Sigmoid colon (tissue), 4 donors: ENCODE data around the gene DPP6.

Source experiments
- CTCF ChIP-seq, 4 experiments: fragments of 450-650 bp in 3 of 4; fragments of 200-600 bp in 1 of 4; IDR thresholded peaks; one replicate each; pipeline ENCODE4 v1.5.1; 2016 to 2019; ENCODE audit warnings: antibody characterized with exemption in 4 of 4, mild to moderate bottlenecking in 3 of 4, moderate library complexity in 2 of 4
- EP300 ChIP-seq, 4 donors: sonication (generic); formaldehyde crosslinking; IDR thresholded peaks; one replicate each; pipeline ENCODE4 v1.6.1; 2017; ENCODE audit warnings: antibody characterized with exemption in 4 of 4
- POLR2A ChIP-seq, 2 donors: fragments of 450-650 bp; IDR thresholded peaks; one replicate each; pipeline ENCODE4 v1.6.1; 2016; ENCODE audit warnings: antibody characterized with exemption in 2 of 2, mild to moderate bottlenecking in 2 of 2, moderate library complexity in 2 of 2
- POLR2AphosphoS5 ChIP-seq, 4 donors: sonication (generic); formaldehyde crosslinking; IDR thresholded peaks; one replicate each; pipeline ENCODE4 v1.6.1; 2017; ENCODE audit warnings: antibody characterized with exemption in 4 of 4

GRCh38 chr7:154783281-154783909 lies 731.2 kb downstream of the DPP6 start:
- TF ChIP-seq CTCF (IDR thresholded peaks at IDR 0.05) (no peak), POLR2A (IDR thresholded peaks at IDR 0.05) (no peak), EP300 (IDR thresholded peaks at IDR 0.05) (no peak), POLR2AphosphoS5 (IDR thresholded peaks at IDR 0.05) (no peak)
